GM10266 (cell line): ENCODE measurements around the gene CTDNEP1.
"Not testable (repeated sequence)": the region's sequence is repeated elsewhere in the genome, so short reads cannot be mapped to it uniquely, and the experiment has no call there.

ENCODE experiments used
- DNase-seq: peaks from one replicate; pipeline ENCODE4 v3.0.0; 2012; ENCODE audit errors: extremely low spot score
- TF ChIP-seq, protein P1 (sequence below): IDR thresholded peaks from 2 replicates; pipeline ENCODE4 v1.5.1; 2012; ENCODE audit warnings: mild to moderate bottlenecking, low read depth; ENCODE audit not compliant: control insufficient read depth, insufficient read depth; ENCODE audit errors: missing control alignments

CTDNEP1 gene

DNA sequence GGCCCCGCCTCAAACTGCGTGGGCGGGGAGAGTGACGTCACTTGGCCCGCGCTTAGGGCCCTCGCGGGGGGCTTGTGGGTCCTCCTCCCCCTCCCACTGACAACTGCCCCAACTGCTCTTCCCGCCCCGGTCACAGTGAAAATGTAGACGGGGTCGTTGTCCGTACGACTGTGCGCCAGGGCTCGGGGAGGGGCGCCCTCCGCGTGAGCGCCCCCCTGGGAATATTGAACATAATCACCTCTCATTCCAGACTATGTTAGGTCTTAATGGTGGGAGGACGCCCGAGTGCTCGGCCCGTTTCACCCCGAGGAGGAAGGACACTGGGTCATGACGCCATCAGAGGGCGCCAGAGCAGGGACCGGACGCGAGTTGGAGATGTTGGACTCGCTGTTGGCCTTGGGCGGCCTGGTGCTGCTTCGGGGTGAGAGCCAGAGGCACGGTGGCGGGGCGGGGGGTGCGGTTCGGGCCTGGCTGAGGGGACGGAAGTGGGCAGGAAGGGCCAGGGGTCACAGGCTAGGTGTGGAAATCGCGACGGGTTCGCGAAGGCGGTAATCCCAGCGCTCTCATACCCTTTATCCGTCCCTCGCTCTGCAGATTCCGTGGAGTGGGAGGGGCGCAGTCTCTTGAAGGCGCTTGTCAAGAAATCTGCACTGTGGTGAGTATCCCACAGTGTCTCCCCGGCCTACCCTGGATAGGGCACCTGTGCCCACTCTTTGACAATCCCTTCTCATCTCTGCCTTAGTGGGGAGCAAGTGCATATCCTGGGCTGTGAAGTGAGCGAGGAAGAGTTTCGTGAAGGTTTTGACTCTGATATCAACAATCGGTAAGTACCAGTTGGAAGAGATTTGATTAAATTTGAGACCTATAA, 876 bp upstream of the CTDNEP1 start, which contains the start of gene ELP5:
TSS of gene ELP5 (plus strand) at position 40 of the 868 bp plus-strand sequence. CDS start at position 376, 336 bp downstream.
- TF ChIP-seq, protein P1, sequence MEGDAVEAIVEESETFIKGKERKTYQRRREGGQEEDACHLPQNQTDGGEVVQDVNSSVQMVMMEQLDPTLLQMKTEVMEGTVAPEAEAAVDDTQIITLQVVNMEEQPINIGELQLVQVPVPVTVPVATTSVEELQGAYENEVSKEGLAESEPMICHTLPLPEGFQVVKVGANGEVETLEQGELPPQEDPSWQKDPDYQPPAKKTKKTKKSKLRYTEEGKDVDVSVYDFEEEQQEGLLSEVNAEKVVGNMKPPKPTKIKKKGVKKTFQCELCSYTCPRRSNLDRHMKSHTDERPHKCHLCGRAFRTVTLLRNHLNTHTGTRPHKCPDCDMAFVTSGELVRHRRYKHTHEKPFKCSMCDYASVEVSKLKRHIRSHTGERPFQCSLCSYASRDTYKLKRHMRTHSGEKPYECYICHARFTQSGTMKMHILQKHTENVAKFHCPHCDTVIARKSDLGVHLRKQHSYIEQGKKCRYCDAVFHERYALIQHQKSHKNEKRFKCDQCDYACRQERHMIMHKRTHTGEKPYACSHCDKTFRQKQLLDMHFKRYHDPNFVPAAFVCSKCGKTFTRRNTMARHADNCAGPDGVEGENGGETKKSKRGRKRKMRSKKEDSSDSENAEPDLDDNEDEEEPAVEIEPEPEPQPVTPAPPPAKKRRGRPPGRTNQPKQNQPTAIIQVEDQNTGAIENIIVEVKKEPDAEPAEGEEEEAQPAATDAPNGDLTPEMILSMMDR: peak; percentile 52
- DNase-seq: peak; percentile 91

DNA sequence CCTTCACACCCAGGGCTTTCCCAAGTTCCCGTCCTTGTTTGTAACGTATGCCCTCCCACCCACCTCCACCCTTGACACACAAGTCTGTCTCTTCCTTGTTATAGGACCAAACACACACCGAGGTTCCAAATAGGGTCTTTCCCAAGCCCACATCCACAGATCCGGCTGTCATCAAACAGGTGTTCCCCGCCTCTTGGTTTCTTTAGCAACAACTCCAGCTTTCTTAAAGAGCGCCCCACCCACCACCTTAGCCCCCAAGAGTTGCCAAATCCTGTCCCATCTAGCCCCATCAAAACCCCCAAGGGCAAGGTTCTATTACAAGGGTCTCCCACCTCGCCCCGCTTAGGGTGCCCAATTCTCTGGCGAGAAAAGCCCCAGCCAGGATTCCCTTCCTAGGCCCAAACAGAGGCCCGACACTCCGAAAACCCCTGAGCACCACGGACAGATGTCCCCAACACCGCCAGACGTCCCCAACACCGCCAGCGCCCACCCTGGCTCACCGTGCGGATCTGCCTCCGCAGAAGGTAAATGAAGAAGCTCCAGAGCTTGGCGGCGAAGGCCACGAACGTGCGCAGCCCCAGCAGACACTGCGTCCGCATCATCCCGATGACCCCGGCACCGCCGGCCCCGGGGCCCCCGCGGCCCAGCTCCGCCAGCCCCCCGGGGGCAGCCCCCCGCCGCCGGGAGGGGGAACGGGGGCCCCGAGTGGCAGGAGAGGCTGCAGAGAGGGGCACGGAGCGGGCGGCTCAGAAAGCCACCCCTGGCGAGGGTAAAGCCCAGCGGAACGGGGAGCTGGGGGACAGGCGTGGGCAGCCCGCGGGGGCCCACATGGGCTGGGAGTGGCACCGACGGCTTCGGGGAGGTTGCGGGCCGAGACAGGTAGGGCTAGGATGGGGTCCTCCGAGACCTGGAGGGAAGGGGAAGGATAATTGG, 573 bp downstream of the CTDNEP1 start:
- DNase-seq: no peak
- TF ChIP-seq, protein P1: no peak

DNA sequence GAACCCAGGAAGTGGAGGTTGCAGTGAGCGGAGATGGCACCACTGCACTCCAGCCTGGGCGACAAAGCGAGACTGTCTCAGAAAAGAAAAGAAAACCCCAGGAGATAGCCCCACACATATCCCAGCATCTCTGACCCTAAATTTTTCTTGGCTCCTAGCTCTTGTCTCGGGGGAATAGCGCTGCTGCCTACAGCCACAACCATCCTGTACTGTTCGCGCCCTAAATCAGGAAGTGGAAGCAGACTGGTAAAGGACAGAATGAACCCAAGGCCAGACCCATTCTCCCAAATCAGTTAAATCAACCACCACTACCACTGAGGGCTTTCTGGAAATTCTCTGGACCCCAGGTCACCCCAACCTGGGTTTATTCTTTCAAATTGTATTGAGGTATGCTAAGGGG, 1.7 kb downstream of the CTDNEP1 start:
- no peak for DNase-seq
- TF ChIP-seq, protein P1: no peak

DNA sequence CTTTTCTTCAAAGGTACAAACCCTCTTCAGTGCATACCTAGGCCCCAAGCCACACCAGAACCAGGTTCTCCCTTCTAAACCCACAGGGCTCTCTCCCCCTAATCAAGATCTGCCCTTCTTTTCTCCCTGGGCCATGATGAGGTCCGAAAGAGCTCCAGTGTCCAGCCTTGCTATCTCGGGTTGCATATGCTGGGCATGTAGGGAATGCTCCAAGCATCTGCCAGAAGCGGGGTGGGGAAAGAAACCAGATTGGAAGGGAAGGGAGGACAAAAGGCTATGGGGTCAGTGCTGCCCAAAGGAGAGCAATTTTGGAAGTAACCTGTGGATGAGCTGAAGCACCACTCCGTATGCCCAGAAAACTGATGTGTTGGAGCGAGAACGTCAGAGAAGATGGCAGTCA, 2.3 kb downstream of the CTDNEP1 start:
- no peak for DNase-seq
- TF ChIP-seq, protein P1: no peak

DNA sequence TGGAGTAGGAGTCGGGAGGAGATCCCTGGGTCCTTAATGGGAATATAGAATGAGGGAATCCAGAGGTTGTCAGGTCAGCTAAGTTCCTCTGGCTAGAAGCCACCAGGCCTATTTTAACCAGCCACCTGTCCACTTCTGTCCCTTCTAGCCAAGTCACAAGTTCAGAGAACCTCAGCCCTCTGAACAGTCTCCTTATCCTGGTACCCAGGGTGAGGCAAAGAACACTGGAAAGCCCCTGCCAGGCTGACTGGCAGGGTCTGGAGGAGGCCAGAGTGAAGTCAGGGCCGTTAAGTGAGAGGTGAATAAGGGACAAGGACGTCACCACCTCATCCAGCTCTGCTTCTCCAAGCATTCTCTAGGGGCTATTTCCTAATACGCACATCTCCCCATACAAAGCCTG, 2.7 kb downstream of the CTDNEP1 start:
- no peak for DNase-seq
- TF ChIP-seq, protein P1: no peak

DNA sequence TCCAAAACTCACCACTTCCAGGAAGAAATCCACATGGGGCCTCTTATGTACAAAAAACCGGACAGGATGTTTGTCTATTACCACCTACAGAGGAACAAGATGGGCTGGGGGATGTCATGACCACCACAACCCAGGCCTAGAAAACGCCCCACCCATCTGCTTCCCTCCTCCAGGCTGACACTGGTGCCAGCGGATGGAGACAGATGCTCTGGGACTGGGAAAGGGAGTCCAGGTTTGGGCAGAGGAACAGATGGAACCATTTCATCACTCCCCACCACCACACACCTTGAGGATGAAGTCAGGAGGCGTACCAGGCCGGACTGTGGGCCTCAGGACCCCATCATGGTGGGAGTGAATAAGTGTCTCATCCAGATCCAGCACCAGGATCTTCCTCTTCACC, 4.8 kb downstream of the CTDNEP1 start:
- TF ChIP-seq, protein P1: no peak
- no peak for DNase-seq

DNA sequence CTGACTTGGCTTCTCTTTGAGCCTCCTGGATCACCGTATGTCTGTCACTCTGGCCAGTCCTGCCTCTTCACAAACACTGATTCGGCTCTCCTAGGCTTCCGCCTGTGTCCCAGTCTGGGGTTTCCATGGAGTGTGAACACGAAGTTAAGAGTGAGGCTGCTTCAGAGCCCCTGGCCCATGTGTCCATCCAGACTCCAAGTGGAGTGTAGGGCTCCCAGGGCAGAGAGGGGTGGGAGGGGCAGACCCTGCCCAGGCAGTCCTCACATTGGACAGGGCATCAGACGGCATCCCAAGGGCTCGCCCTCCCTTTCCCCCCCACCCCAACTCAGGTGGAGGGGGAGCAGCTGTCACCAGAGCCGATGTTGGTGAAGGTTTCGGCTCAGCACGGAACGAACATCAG, 7.7 kb downstream of the CTDNEP1 start:
- DNase-seq: not testable (repeated sequence)
